Activated naive CD4-positive, alpha-beta T cell treated with anti-CD3 and anti-CD28 coated beads, Interleukin-2, amount 10 ng/mL, durations not matched to agents 7 days and 5 days (primary cell): ENCODE results near the gene RRP9.

ENCODE experiments used
- CTCF ChIA-PET: fragments of 350-600 bp; sonication (Branson Sonifier 250); formaldehyde crosslinking; loops from one replicate; lab custom pipeline; 2021; ENCODE audit warnings: antibody characterized with exemption; lab: Charles Lee
- DNase-seq: peaks from one replicate; pipeline ENCODE4 v3.0.0-alpha.2; 2020
- H3K27ac Mint-ChIP-seq: one replicate; pipeline ENCODE4 v1.8.0; 2021; ENCODE audit warnings: mild to moderate bottlenecking, moderate library complexity, mixed read lengths
- H3K27me3 Mint-ChIP-seq: one replicate; pipeline ENCODE4 v1.8.0; 2021; ENCODE audit warnings: mild to moderate bottlenecking, mixed read lengths
- H3K36me3 Mint-ChIP-seq: one replicate; pipeline ENCODE4 v1.8.0; 2021; ENCODE audit warnings: mixed read lengths
- H3K4me1 Mint-ChIP-seq: one replicate; pipeline ENCODE4 v1.8.0; 2021; ENCODE audit warnings: mixed read lengths
- H3K4me3 Mint-ChIP-seq: one replicate; pipeline ENCODE4 v1.8.0; 2021; ENCODE audit warnings: mild to moderate bottlenecking, moderate library complexity, mixed read lengths
- H3K9me3 Mint-ChIP-seq: one replicate; pipeline ENCODE4 v1.8.0; 2021; ENCODE audit warnings: mixed read lengths

Gene RRP9

DNA sequence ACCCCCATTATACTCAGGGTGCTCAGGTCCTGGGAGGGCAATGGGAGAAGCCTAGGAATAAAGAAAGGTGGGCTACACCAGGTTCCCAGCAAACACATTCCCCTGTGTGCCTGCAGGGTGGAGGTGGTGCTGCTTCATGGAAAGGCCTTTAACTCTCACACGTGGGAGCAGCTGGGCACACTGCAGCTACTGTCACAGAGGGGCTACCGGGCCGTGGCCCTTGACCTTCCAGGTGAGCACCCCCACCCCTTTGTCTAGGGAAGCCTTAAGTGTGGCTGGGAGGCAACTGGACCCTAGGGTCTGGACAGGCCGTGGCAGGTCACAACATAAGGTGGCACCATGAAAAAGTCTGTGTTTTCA lies 36.4 kb upstream of the RRP9 start:
- Mint-ChIP-seq H3K4me3 (no peak overlapping the region), H3K9me3 (no peaks in the 10 kb centered on the region), H3K4me1 (peaks cover 57% of the 10 kb centered on the region), H3K27ac (no peak overlapping the region), H3K36me3 (peaks cover 7% of the 10 kb centered on the region), H3K27me3 (no peaks in the 10 kb centered on the region)
- CTCF ChIA-PET: no interaction called here
- DNase-seq: no peak

DNA sequence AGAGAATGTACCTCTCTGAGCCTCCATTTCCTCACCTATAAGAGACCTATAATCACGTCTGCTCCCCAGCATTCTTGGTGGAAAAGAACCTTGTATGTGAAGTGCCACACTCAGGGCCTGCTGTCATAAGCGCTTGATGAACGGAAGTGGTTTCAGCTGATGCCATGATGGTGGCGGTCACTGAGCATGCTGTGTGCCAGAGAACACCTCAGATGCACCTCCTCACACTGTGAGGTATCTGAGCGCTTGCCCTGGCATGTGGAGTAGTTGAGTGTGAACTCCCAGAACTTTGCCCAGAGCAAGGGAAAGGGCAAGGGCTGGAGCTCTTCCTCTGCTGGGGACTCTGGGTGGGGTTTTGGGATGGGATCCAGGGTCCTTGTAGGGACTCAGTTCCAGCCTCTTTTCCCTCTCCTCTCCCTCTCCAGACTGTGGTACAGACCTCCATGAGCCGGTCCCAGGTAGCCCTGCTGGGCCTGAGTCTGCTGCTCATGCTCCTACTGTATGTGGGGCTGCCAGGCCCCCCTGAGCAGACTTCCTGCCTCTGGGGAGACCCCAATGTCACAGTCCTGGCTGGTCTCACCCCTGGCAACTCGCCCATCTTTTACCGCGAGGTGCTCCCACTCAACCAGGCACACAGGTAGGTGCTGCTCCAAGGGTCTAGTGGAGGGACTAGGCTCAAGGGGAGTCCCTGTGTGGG lies 35.9 kb upstream of the RRP9 start:
- H3K4me3 Mint-ChIP-seq: no peak overlapping the region
- peak; percentile 53 for DNase-seq
- no peaks in the 10 kb centered on the region for H3K9me3 Mint-ChIP-seq
- H3K36me3 Mint-ChIP-seq: peaks cover 7% of the 10 kb centered on the region
- CTCF ChIA-PET: no interaction called here
- peak overlapping the region; percentile 83 for H3K27ac Mint-ChIP-seq
- peaks cover 53% of the 10 kb centered on the region for H3K4me1 Mint-ChIP-seq
- no peaks in the 10 kb centered on the region for H3K27me3 Mint-ChIP-seq

- Mint-ChIP-seq H3K4me3 (peak overlapping the region; percentile 75), H3K27ac (peak overlapping the region; percentile 68), H3K27me3 (no peaks in the 10 kb centered on the region), H3K9me3 (no peaks in the 10 kb centered on the region), H3K4me1 (peaks cover 46% of the 10 kb centered on the region), H3K36me3 (peaks cover 4% of the 10 kb centered on the region)
- CTCF ChIA-PET: no interaction called here
- DNase-seq: peak; percentile 52
Measured at GRCh38 chr3:51975852-51976549, 34.3 kb upstream of the RRP9 start.

GRCh38 chr3:51974963-51975851 lies 33.5 kb upstream of the RRP9 start, which contains the start of gene ABHD14A:
TSS of gene ABHD14A (plus strand) at chr3:51975064. CDS start at chr3:51975136, 72 bp downstream.
- H3K27me3 Mint-ChIP-seq: no peaks in the 10 kb centered on the region
- H3K9me3 Mint-ChIP-seq: no peaks in the 10 kb centered on the region
- DNase-seq: peak; percentile 80
- H3K4me1 Mint-ChIP-seq: peaks cover 42% of the 10 kb centered on the region
- H3K36me3 Mint-ChIP-seq: peaks cover 2% of the 10 kb centered on the region
- peak within 1 kb of the TSS; percentile 95 for H3K4me3 Mint-ChIP-seq
- CTCF ChIA-PET: interaction anchor here (0.7 to 2.8 kb wide), 6 partner anchors 8 to 78 kb away, joined by 3 to 25 read pairs (median 8); partner anchors contain the start of genes ACY1, PARP3 and RRP9
- H3K27ac Mint-ChIP-seq: peak within 1 kb of the TSS; percentile 90

- Mint-ChIP-seq H3K27me3 (no peaks in the 10 kb centered on the region), H3K4me1 (peaks cover 42% of the 10 kb centered on the region), H3K9me3 (no peaks in the 10 kb centered on the region), H3K27ac (peak overlapping the region; percentile 90), H3K36me3 (peaks cover 2% of the 10 kb centered on the region), H3K4me3 (peak overlapping the region; percentile 95)
- peak; percentile 43 for DNase-seq
- CTCF ChIA-PET: interaction anchor here (0.6 to 2.8 kb wide), 14 partner anchors 8 to 644 kb away, joined by 3 to 25 read pairs (median 4); partner anchors contain the start of genes ACY1, PARP3, RPL29 and RRP9
Measured at GRCh38 chr3:51974277-51974962, 32.7 kb upstream of the RRP9 start.

DNA sequence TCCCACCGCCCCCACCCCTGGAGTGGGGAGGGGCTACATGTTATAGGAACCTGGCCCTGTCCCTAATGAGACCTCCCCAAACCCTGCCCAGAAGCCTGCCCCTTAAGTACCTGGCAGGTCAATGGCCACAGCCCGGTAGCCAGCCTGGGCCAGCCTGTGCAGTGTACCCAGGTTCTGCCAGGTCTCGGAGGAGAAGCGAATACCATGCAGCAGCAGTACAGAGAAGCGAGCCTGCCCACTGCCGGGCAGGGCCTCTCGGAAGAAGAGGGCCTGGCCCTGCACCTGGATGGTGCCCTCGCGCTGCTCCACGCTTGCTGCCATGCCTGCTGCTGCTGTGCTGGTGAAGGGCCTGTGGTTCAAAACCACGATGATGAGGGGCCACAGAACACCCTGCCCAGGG lies 29.6 kb upstream of the RRP9 start:
- Mint-ChIP-seq H3K9me3 (no peaks in the 10 kb centered on the region), H3K4me1 (peaks cover 39% of the 10 kb centered on the region), H3K27ac (no peak overlapping the region), H3K36me3 (peaks cover 2% of the 10 kb centered on the region), H3K4me3 (no peak overlapping the region), H3K27me3 (peaks cover 5% of the 10 kb centered on the region)
- CTCF ChIA-PET: interaction anchor here (1.0 to 1.4 kb wide), 2 partner anchors 11 to 29 kb away, joined by 3 read pairs; partner anchors contain the start of gene PARP3
- DNase-seq: no peak

GRCh38 chr3:51970606-51971300 lies 29.0 kb upstream of the RRP9 start:
- CTCF ChIA-PET: interaction anchor here (0.8 to 1.4 kb wide), 2 partner anchors 28 to 30 kb away, joined by 3 read pairs; partner anchors contain the start of gene PARP3
- H3K27me3 Mint-ChIP-seq: peaks cover 11% of the 10 kb centered on the region

GRCh38 chr3:51969841-51970240 lies 28.1 kb upstream of the RRP9 start:
- Mint-ChIP-seq H3K36me3 (peaks cover 2% of the 10 kb centered on the region), H3K27ac (no peak overlapping the region), H3K9me3 (no peaks in the 10 kb centered on the region), H3K4me3 (no peak overlapping the region), H3K4me1 (peaks cover 38% of the 10 kb centered on the region), H3K27me3 (peaks cover 21% of the 10 kb centered on the region)
- no peak for DNase-seq
- CTCF ChIA-PET: interaction anchor here (0.8 to 1.4 kb wide), 3 partner anchors 27 to 31 kb away, joined by 3 to 4 read pairs (median 3); partner anchors contain the start of genes PARP3 and RRP9

More at GRCh38 chr3:51970606-51971300, 29.0 kb upstream of the RRP9 start:
- no peak for DNase-seq
- peak overlapping the region; percentile 29 for H3K27ac Mint-ChIP-seq
- H3K4me1 Mint-ChIP-seq: peaks cover 38% of the 10 kb centered on the region
- H3K4me3 Mint-ChIP-seq: no peak overlapping the region
- peaks cover 2% of the 10 kb centered on the region for H3K36me3 Mint-ChIP-seq
- H3K9me3 Mint-ChIP-seq: no peaks in the 10 kb centered on the region

DNA sequence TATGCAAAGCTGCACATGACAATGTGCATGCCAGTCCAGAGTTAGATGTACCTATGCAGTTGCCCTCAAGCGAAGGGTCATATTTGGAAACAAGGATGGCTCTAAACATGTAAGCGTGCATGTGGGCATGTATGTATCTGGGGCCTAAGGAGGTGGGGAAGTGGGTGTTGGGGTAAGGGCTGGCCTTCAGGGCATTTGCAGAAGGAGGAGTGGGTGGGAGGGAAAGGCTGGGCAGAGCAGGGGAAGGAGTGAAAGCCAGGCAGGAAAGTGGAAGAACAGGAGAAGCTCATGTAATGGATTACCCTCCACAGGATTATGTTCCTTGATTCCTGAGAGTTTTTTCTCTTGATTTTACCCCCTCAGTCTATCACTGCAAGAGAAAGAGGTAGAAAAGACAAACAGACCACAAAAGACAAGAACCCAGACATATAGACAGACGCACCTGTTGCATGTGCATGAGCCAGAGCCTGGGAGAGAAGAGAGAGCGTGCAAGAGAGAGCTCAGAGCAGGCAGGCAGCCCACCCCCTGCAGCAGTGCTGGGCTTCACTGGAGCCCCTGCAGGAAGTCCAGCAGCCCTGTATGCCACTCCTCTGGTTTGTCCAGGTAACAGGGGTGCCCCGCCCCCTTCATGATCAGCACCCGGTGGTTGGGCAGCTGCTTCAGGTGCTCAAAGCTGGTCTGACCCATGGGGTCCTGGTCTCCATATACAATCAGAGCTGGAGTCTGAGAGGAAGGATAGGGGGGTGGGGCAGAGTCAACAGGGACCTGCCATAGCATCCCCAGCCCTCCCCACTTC lies 27.4 kb upstream of the RRP9 start:
- Mint-ChIP-seq H3K27ac (no peak overlapping the region), H3K4me1 (peaks cover 30% of the 10 kb centered on the region), H3K36me3 (peaks cover 2% of the 10 kb centered on the region), H3K9me3 (no peaks in the 10 kb centered on the region), H3K4me3 (peak overlapping the region; percentile 42), H3K27me3 (peaks cover 27% of the 10 kb centered on the region)
- CTCF ChIA-PET: interaction anchor here (0.7 to 1.4 kb wide), 2 partner anchors 12 to 28 kb away, joined by 3 to 4 read pairs; partner anchors contain the start of gene RRP9
- no peak for DNase-seq

DNA sequence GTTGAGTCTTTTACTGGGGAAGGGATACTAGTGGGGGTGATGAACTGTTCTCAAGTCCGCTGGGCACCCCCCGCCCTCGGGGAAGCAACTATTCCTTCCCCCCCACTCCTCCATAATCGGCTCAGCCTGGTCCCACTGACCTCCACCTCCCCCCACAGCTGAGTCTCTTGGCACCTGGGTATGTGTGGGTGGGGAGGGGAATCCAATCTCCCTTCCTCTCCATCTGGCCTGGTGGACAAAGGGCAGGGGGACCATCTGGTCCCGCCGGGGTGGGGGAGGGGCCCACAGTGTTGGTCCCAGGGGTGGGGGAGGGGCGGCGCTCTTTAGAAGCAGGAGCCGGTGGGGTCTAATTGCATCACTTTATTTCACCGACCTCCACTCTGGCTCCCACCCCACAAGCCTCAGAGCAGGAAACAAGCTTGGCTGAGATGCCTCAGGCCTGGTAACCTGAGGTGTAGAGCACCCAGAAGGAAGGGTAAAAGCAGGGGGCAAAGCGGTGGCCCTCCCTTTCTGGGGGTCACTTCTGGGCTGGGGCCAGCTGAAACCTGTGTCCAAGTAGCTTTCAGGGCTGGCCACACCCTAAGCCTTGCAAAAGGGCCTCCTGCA lies 26.6 kb upstream of the RRP9 start:
- H3K9me3 Mint-ChIP-seq: no peaks in the 10 kb centered on the region
- DNase-seq: no peak
- peaks cover 32% of the 10 kb centered on the region for H3K27me3 Mint-ChIP-seq
- H3K4me3 Mint-ChIP-seq: peak overlapping the region; percentile 80
- H3K4me1 Mint-ChIP-seq: peaks cover 26% of the 10 kb centered on the region
- CTCF ChIA-PET: interaction anchor here (1.4 kb wide), 1 partner anchor 27 kb away, joined by 4 read pairs; the partner anchor contains the start of gene RRP9
- no peak overlapping the region for H3K27ac Mint-ChIP-seq
- H3K36me3 Mint-ChIP-seq: no peaks in the 10 kb centered on the region

DNA sequence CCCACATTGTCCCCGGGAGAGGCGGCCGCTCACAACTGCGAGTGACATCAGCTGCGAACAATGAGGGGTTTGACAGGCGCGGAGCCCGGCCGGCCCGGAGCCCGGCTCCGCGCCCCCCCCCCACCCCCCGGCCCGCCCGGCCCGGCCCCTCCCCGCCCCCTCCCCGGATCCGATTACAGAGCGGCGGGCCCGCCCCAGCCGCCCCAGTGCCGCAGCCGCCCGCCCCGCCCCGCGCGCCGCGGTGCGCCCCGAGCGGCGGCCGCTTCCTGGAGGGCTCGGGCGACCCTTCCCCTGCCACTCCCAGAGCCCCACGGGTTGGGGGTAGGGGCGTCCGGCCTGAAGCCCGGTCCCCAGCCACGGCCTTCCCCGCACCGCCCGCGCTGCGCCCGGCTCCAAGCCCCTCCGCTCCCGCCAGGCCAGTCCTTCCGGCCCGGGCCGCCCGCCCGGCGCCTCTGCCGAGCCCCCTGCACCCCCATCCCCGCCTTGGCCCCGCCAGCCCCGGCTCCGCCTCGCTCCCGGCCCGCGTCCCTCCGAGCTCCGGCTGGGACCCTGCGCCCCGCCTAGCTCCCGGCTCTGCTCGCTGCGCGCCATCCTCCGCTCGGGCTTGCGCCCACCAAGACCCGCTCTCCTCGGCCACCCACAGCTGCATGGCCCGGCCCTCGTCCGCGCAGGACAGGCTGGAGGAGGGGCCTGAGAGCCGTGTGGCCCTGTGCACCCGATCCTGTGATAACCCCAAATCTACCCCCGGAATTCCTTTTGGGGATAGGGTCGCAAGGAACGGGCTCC lies 25.9 kb upstream of the RRP9 start, which contains the start of gene PCBP4:
Gene PCBP4 (minus strand): TSS at position 71 of the 786 bp plus-strand sequence. CDS start 6,214 bp downstream, outside the sequence.
- no peaks in the 10 kb centered on the region for H3K9me3 Mint-ChIP-seq
- DNase-seq: peak; percentile 65
- peak within 1 kb of the TSS; percentile 82 for H3K4me3 Mint-ChIP-seq
- peaks cover 26% of the 10 kb centered on the region for H3K4me1 Mint-ChIP-seq
- no peaks in the 10 kb centered on the region for H3K36me3 Mint-ChIP-seq
- H3K27ac Mint-ChIP-seq: peak within 1 kb of the TSS; percentile 73
- H3K27me3 Mint-ChIP-seq: peaks cover 39% of the 10 kb centered on the region
- CTCF ChIA-PET: no interaction called here
